ENCODE measurements around the gene AP1G2.

DNA sequence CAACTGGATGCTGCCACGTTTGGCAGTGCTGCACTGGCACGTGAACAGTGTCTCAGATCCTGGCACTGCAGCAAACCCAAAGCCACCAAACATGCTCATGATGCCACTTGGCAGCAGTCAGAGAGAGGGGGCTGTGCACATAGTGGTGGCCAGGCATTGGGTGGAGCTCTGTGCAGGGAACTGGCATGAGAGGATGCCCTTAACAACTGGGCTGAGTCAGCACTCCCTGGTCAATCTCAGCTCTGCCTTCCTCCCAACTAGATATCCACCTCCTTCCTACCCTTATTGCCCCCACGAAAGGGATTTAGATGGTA lies 53.0 kb downstream of the AP1G2 start:
- TF ChIP-seq, protein P1, sequence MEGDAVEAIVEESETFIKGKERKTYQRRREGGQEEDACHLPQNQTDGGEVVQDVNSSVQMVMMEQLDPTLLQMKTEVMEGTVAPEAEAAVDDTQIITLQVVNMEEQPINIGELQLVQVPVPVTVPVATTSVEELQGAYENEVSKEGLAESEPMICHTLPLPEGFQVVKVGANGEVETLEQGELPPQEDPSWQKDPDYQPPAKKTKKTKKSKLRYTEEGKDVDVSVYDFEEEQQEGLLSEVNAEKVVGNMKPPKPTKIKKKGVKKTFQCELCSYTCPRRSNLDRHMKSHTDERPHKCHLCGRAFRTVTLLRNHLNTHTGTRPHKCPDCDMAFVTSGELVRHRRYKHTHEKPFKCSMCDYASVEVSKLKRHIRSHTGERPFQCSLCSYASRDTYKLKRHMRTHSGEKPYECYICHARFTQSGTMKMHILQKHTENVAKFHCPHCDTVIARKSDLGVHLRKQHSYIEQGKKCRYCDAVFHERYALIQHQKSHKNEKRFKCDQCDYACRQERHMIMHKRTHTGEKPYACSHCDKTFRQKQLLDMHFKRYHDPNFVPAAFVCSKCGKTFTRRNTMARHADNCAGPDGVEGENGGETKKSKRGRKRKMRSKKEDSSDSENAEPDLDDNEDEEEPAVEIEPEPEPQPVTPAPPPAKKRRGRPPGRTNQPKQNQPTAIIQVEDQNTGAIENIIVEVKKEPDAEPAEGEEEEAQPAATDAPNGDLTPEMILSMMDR (IDR thresholded peaks at IDR 0.05; ENCODE audit: low read depth, low read length) = no peak
- TF ChIP-seq EZH2phosphoT487 (IDR thresholded peaks at IDR 0.05; ENCODE audit: low read depth) = no peak
